Forelimb muscle (tissue), 1 donor: ENCODE results near the gene R3HDM4. TPM values are rescaled to one million over a fixed set of nuclear protein-coding genes. Genes with fewer than 3 reads are reported as not detected.
"Not testable (repeated sequence)": the region's sequence is repeated elsewhere in the genome, so short reads cannot be mapped to it uniquely, and the experiment has no call there.

ENCODE experiments used
- DNase-seq: peaks from one replicate; pipeline ENCODE4 v3.0.0-alpha.2; 2013; ENCODE audit warnings: low read depth
- polyA plus RNA-seq: library from polyadenylated mRNA; unstranded; fragments of 120-200 nt; gene quantifications from one replicate; pipeline ENCODE4 v1.2.1, GENCODE V29; 2013; ENCODE audit not compliant: insufficient read length

The R3HDM4 gene
- polyA plus RNA-seq, result 27.5 TPM

DNA sequence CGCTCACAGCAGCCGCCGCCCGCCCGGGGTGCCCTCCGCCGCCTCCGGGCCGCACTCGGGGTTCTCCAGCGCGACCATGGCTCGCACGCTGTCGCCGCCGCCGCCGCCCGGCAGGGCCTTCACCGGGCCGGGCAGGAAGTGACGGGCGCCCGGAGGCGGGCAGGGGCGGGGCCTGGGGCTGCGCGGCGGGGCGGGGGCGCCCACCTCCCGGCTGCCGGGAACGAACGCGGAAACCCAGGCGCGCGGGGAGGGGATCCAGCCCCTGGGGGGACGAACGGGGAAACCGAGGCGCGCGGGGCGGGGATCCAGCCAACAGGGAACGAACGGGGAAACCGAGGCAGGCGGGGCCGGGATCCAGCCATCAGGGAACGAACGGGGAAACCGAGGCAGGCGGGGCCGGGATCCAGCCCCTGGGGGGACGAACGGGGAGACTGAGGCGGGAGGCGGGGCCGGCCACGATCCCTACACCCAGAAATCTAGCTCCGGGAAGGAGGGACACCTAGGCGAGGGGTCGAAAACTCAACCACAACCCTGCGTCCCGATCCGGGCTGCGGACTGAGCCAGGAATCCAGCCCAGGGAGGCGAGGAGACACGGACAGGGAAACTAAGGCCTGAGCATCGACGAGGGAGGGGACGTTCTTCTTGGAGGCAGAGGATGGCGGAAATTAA, at the start of gene R3HDM4:
R3HDM4 (minus strand) TSS at position 140 of the 669 bp plus-strand sequence; CDS start at position 78, 62 bp downstream.
- no peak for DNase-seq

GRCh38 chr19:961866-962620, 49.0 kb upstream of the R3HDM4 start:
- no peak for DNase-seq

- no peak for DNase-seq
Measured at GRCh38 chr19:960601-960938, 47.6 kb upstream of the R3HDM4 start.

DNA sequence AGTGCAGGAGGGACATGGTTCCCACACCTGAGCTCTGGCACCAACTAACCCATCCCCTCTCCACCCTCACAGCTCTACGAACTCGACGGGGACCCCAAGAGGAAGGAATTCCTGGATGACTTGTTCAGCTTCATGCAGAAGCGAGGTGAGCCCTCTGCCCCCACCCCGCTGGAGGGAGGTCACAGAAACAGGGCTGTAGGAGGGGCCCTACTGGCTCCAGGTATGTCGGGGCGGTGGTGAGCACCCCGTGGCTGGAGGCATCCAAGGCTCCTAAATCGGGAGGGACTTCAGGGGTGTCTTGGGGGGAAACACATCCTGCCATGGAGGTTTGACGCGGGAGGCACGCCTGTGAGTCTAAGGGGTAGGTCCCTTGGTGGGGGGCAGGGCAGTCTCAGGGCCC, 47.0 kb upstream of the R3HDM4 start:
- no peak for DNase-seq

DNA sequence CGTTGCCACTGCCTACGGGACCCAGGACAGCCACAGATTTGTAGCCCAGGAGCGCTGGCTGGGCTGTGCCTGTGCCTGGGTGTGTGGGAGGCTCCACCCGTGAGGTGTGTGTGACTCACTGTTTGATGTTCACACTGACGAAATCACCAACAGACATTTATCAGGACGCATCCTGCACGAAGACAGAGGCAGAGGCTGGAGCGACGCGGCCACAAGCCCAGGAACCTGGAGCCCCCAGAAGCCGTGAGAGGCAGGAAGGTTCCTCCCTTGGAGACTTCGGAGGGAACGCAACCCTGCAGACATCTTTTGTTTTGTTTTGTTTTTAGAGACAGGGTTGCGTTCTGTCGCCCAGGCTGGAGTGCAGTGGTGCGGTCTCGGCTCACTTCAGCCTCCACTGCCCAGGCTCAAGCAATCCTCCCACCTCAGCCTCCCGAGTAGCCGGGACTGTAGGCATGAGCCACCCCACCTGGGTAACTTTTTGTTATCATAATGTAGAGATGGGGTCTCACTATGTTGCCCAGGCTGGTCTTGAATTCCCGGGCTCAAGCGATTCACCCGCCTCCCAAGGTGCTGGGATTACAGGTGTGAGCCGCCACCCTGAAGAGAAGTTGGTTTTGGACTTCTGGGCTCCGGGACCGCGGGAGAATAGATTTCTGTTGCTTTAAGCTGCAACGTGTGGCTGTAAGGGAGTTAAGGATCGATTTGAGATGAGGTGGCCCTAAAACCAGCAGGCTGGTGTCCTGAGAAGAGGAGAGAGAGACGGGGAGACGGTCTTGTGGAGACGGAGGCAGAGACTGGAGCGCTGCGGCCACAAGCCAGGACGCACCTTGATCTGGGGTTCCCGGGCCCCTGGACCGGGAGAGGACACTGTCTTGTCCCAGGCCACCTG, 46.2 kb upstream of the R3HDM4 start:
- no peak for DNase-seq

DNA sequence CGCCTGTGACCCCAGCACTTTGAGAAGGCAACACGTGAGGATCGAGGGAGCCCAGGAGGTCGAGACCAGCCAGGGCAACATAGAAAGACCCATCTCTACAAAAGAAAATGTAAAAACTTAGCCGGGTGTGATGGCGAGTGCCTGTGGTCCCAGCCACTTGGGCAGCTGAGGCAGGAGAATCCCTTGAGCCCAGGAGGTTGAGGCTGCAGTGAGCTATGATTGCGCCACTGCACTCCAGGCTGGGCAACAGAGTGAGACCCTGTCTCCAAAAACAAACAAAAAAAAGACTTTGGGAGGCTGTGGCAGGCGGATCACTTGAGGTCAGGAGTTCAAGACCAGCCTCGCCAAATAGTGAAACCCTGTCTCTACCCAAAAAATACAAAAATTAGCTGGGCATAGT, 44.6 kb upstream of the R3HDM4 start:
- not testable (repeated sequence) for DNase-seq

- no peak for DNase-seq
Measured at GRCh38 chr19:956766-957440, 43.9 kb upstream of the R3HDM4 start.

GRCh38 chr19:955803-956765, 43.1 kb upstream of the R3HDM4 start:
- DNase-seq, result no peak

DNA sequence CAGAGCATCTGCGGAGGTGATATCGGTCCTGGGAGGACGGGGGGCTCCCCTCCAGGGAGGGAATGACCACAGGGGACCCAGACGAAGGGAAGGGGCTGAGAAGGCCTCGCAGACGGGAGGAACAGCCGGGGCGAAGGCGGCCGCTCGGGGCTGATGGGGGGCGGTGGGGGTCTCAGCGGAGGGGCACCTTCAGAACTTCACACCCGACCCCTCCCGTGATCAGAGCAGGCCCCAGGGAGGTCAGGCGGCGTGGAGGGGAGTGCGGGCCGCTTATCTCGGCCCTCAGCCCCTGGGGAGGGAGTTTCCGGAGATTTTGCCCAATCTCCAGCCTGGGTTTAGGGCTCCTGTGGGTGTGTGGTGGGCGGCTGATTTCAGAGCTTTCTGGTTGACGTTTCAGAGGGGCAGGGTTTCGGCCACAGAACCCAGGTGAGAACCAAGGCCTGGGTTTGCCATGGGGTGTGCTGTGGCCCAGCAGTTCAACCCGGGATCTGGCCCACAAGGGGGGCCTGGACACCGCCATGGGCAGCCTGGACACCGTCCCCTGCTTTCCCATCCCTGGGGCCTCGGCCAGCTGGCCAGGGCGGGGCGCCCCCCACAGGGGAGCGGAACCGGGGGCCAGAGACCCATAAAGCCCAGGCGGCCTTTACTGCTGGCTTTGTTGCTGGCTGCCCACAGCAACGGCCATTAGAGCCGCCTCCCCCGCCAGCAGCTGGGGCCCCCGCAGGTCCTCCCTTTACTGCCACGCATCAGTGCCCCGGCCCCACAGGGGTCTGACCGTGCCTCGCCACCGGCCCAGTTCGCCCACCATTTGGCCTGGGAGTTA, 41.9 kb upstream of the R3HDM4 start:
- DNase-seq, result no peak

GRCh38 chr19:954272-954671, 41.3 kb upstream of the R3HDM4 start:
- DNase-seq, result no peak

- no peak for DNase-seq
Measured at GRCh38 chr19:953445-954271, 40.6 kb upstream of the R3HDM4 start.

GRCh38 chr19:952680-953444, 39.8 kb upstream of the R3HDM4 start:
- DNase-seq, result no peak

DNA sequence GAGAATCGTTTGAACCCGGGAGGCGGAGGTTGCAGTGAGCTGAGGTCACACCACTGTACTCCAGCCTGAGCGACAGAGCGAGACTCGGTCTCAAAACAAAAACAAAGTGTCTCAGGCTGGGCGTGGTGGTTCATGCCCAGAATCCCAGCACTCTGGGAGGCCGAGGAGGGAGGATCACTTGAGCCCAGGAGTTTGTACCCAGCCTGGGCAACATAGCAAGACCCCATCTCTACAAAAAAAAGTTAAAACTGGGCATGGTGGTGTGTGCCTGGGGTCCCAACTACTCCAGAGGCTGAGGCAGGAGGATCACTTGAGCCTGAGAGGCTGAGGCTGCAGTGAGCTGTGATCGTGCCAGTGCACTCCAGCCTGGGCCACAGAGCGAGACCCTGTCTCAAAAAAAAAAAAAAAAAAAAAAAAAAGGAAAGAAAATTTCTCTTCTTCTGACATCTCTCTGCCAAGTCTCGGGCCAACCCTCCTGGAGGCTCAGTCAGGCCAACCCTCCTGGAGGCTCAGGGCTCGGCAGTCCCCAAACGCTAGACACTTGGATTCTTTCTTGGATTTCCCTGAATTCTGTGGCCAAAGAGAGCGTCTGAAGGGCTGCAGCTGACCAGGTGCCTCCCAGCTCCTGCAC, 39.1 kb upstream of the R3HDM4 start:
- no peak for DNase-seq

- no peak for DNase-seq
Measured at GRCh38 chr19:950352-951066, 37.5 kb upstream of the R3HDM4 start.

DNA sequence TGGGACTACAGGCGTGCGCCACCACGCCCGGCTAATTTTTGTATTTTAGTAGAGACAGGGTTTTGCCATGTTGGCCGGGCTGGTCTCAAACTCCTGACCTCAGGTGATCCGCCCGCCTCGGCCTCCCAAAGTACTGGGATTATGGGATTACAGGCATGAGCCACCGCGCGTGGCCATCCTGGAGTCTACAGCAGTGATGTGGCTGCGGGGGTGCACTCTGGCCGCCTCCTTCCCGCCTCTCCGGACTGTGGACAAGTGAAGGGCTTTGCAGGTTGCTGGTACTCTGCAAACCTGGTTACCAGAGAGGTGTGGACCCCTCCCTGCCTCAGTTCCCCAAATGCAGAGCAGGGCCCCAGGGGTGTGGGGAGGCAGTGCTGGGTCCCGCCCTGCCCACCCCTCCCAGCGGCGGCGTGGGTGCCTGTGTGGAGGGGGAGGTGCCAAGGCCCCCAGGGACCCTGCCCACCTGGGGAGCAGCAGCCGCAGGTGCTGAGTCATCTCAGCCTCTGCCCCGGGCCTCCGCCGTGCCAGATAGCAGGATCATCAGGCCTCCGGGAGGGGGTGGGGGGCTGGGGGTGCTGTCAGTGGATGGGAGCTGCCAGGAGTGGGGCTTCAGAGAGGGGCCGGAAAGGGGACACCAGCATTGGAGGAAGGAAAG, 36.0 kb upstream of the R3HDM4 start:
- DNase-seq, result no peak
